HK-2 (cell line): ENCODE measurements around the gene SYDE2.
"Not testable (repeated sequence)": the region's sequence is repeated elsewhere in the genome, so short reads cannot be mapped to it uniquely, and the experiment has no call there.

ENCODE experiments used
- DNase-seq: peaks from one replicate; pipeline ENCODE4 v3.0.0-alpha.2; 2018; ENCODE audit not compliant: unreplicated experiment

The SYDE2 gene

DNA sequence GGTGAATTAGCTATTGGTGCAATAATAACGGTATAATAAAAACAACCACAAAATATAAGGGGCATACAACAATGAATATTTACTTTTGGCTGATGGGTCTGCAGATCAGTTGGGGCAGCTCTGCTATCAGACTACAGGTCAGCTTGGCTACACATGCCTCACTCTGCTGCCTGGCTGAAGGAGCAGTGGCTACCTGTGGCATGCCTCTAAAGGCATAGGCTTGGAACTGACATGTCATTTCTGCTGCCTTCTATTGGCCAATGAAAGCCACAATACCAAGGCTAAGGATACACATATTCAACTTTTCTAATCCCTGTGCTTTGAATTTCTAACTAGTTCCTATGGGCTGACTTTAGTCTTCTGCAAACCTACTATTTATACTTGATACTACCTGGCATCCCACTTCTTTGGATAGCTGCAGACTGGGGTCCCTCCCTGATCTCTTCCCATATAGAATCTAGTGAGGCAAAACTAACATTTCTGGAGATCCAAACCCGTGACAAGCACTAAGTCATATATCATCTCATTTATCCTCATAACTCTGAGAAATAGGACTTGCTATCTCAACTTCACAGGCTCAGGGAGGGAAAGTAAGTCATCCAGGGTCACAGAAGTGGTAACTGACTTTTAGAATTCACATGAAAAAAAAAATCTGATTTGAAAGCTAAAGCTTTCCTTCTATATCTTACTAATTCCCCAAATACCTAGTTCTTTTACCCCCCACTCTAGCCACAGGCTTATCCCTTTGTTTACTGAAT lies 19.2 kb upstream of the SYDE2 start:
- no peak for DNase-seq

DNA sequence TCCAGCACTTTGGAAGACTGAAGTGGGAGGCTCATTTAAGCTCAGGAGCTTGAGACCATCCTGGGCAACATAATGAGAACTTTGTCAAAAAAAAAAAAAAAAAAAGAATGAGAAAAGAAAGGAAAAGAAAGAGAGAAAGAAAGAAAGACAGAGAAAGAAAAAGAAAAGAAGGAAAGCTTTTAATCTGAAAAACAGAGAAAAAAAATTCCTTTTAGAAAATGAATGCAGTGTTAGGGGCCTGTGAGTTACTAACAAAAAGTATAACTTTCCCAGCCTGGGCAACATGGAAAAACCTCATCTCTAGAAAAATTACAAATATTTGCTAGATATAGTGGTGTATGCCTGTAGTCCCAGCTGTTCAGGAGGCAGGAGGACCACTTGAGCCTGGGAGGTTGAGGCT lies 15.9 kb upstream of the SYDE2 start:
- DNase-seq, result no peak

DNA sequence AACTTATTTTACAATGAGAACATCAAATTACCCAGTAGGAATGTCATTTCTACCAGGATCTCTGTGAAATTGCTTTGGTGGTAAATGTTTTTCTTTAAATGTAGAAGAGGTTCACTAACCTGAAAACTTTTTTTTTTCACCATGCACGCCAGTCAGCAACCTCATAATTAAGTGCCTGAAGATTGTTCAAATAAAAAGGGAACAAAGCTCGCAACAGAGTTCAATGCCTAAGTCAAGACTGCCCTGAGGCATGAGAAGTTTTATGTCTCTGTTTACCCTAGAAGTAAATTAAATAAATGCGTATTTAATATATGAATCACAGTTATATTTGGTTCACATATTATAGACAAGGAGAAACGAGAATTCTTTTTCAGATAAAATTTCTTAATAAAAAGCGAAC lies 13.8 kb upstream of the SYDE2 start:
- DNase-seq, result no peak

DNA sequence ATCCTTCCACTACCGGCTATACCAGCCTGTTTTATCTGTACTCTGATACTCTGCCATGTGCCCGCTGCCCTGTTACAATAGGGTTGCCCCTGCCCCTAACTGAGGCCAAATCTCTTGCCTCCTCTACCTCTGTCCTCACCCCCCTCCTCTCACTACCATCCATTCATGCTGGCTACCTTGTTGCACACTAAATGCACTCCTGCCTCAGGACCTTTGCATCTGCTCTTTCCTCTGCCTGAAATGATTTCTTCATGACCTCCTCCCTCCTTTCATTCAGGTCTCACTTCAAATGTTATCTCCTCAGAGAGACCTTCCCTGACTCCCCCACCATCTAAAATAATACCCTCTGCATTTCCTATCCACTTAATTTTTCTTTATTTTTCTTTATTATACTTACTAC lies 7.7 kb upstream of the SYDE2 start:
- no peak for DNase-seq

DNA sequence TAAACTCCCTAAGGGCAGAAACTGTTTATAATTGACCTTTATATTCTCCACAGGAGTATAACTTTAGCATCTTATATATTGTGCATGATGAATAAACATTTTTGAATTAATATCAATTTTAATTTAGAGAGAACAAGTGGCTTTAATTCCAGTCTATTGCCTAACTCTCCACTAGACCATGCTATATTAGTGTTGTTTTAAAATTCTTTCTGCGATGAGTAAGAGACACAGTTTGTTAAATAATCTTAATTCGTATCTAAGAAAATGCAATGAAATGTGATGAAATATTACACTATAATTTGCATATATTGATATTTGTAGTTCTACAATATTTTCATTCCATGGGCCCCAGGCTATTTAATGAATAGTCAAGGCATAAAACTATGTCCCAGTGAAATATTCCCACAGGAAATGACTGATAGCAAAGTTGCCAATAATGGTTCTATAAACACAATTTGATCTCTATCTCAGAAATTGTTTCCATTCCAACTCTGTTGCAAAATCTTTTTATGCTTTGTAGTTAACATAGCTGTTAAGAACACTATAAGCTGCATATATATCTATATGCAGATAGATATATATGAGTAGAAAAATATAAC lies 2.9 kb upstream of the SYDE2 start:
- no peak for DNase-seq

DNA sequence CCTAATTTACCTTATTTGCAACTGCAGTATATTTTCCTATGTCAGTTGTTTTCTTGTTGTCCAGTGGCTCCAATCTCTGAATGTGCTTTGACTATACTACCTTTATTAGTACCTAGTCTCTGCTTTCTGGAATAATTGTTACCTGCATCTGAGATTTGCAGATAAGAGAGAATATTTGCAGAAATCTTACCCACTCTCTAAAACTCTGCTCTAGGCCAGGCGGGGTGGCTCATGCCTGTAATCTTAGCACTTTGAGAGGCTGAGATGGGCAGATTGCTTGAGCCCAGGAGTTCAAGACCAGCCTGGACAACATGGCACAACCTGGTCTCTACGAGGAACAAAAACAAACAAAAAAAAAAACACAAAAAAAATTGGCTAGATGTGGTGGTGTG lies 2.0 kb upstream of the SYDE2 start:
- no peak for DNase-seq

DNA sequence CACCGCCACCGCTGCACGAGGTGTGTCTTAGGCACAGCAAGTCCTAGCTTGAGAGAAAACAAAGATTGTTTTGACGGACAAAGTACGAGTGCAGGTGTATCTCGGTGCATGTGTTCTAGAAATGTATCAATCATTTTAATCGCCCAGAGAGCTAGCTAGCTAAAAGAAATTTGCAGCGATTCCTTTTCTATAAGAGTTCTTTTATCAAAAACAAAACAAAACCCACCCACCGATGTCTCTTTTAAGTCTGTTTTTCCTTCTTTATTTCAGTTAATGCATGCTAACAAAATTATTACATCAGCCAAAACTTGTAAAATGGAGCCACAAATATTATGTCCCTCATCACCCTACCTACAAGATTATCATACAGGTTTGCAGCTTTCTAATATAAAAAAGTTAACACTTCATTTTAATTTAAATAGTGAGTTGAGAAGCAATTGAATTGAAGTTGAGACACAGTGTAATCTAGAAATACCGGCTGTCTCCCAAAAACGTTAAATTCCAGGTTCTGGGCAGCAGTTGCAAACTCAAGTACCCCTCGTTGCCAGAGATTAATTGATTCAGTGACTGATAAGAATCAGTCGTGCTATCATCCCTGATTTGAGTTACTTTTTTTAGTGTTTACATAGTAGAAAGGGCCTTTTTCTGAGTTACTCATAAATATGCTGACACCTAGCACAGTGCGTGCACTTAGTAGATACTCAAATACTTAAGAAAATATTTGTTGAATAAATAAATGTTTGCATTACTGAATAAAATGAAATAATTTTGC lies 1.5 kb upstream of the SYDE2 start:
- no peak for DNase-seq

DNA sequence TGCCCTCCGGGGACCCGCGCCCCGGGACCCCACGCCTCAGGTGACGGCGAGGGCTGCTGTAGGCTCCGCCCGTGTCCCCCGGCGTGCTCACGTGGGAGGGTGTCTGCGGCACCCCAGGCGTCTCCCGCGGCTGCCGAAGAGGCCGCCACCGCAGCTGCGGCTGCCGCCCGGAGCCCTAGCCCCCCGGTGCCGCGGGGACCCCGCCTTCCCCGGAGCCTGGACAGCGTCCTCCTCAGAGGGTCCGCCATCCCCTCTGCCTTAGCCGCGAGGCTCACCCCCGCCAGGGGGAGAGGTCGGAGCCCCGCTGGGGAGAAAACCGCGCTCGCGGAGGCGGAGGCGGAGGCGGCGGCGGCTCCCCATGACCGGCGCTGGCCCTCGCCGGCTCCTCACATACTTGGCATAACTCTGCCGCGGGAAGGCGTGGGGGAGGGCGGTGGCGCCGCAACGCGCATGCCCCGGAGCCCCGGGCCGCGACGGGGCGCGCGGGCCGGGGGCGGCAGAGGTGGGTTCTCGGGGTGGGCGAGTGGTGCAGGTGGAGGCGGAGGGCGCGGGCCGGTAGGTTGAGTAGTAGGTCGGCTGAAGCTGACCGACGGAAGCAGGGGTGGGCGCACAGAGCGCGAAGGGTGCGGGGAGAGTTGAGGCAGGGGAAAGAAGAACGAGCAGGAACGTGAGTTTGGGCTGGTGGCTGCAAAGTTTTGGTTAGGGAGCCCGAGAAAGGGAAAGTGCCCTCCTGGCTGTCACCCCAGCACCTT lies 700 bp upstream of the SYDE2 start:
- DNase-seq, result peak; percentile 79

DNA sequence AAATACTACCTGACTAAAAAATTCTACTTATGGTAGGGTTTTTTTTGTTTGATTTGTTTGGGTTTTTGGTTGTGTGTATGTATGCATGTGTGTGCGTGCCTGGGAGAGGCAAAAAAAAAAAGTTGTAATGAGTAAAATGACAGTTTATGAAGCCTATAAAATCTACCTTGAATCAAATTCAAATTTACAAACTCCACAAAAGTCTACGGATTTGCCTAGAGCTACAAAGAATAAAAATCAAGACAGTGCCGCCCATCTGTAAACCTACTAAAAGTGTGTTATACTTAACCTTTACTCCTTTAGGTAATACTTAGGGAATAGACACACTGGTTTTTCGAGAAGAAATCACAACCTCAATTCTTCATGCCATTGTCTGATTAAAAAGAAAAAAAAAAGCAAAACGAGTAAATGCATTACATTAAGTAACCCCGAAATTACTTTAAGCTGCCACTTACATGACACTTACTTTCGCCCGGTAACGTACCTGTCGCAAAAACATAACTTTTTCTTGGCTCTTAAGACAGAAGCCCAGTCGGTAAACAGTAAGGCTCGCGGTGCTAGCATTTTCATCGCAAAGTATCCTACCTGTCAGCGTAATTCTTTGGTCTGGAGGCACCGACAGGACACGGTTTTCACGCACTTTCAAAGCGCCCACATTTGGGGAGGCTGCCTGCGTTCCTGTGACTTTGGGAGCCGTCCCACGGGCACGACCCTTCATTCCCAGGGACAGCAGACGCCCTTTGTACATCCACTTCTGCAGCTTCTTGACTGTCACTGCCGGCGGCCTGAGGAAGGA lies 951 bp downstream of the SYDE2 start:
- no peak for DNase-seq

DNA sequence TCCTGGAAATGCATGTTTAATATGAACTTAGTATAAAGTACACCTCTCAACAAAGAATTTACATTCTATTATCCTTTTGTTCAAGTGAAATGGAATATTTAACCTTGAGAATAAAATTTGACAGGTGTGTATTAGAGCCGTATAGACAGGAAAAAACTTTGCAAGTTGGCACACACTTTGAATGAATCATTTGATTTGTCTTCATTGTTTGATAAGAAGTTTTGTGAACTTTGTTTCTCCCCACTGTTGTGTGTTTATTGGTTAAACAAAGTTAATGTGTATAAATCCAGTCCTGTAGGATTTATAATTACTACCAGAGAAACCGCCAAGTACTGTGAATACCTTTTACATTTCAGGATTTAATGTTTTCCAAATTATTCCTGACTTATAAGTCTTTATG lies 2.0 kb downstream of the SYDE2 start:
- no peak for DNase-seq

DNA sequence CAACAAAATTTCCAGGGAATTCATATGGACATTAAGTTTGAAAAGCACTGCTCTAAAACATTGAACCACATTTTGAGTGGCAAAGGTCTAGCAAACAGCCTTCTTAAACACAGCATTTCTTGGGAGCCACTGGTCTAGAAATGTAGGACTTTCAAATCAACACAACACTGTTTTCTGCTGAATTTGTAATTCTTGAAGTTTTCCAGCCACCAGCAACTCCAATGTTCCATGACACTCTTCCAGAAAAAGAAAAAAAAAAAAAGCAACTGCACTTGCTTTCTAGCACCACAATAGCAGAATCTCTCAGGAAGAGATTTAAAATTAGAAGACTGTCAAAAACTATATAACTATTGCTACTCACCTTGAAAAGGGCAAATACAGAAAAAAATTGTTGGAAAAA lies 4.5 kb downstream of the SYDE2 start:
- no peak for DNase-seq

DNA sequence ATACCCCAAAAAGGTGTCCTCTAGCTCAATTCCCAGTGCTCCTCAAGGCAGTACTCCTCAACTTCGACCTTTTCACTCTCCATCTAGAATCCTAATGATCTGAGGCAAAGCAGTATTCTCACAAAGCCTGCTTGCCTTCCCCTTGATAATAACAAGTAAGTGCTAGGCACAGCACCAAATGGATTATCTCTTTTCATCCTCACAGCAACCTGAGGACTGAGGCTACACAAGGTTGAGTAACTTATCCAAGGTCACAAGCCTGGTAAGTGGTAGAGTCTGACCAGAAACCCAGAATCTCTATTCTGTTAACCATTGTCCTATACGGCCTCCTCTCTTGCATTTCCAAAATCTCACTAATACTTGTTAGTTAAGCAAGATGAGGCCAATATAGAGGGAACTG lies 5.1 kb downstream of the SYDE2 start:
- DNase-seq, result no peak

DNA sequence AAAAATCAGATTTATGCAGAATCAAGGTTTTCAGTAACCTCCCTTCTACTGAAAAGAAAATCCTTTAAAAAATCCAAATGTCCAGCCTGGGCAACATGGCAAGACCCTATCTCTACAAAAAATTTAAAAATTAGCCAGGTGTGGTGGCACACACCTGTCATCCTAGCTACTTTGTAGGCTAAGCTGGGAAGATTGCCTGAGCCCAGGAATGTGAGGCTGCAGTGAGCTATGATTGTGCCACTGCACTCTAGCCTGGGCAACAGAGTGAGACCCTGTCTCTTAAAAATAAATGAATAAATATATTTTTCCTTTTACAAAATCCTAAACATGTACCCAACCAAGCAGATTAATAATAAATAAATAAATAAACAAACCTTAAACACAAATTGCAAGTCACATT lies 8.7 kb downstream of the SYDE2 start:
- DNase-seq, result not testable (repeated sequence)

DNA sequence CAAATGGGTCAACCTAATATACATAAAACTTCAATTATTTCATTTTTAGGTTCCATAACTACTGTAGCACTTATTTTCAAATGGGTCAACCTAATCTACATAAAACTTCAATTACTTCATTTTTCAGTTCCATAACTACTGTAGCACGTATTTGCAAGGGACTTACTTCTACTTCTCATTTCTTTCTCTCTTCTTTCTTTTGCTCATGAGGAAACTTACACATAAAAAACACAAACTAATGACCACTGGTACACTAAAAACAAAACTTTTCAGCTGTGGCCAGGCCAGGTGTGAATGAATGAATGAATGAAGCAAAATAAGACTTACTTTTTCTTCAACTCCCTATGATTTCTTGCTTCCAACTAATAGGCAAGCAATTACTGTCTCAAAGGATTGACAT lies 11.7 kb downstream of the SYDE2 start:
- no peak for DNase-seq

DNA sequence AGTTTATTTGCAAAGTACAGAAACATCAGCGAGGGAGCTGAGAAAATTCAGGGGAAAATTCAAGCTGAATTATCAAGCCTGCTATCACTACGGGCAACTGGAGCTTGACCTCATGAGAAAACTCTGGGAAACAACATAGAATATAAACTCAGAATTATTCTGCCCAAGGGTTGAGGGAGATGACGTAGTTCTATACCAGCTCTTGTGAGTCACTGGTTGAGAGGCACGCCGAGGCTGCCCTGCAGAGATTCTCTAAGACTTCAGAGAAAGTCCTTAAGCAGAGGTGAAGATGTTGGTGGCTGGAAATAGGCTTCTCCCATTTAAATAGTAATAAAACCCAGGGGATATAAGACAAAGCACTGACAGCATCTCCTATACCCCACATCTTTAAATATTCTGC lies 12.3 kb downstream of the SYDE2 start:
- DNase-seq, result no peak

DNA sequence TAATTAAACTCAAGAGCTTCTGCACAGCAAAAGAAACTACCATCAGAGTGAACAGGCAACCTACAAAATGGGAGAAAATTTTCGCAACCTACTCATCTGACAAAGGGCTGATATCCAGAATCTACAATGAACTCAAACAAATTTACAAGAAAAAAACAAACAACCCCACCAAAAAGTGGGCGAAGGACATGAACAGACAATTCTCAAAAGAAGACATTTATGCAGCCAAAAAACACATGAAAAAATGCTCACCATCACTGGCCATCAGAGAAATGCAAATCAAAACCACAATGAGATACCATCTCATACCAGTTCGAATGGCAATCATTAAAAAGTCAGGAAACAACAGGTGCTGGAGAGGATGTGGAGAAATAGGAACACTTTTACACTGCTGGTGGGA lies 13.8 kb downstream of the SYDE2 start:
- DNase-seq, result not testable (repeated sequence)

DNA sequence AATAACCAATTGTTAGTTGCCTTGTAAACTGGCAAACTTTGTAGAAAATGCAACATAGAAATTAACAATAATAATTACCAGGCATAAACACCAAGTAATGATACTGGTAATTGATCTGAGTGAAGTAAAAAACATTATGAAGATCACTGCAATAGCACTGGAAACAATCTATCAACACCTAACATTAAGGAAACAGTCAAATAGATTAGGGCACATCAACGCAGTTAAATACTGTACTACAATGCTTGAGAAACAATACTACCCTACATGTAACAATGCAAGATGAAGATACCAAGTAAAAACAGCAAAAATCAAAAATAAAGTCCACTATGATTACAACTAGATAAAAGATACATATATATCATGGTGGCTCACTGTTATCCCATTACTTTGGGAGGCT lies 16.6 kb downstream of the SYDE2 start:
- DNase-seq, result no peak

DNA sequence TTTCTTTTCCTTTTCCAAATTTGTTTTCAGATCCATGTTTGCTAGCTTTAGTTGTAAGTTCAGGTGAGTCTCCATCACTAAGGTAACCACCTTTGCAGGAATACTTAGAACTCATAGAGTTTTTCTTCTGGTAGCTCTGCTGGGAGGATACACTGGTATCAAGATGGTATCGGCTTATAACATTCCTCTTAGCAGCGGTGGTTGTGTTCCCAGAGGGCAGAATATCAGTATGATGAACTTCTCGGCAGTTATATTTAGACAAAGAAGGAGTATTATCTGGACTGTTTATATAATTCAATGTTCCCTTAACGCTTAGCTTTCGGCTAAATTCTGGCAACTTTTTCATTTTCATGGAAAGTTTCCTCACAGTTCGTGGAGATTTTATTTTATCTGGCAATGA lies 18.1 kb downstream of the SYDE2 start:
- no peak for DNase-seq

DNA sequence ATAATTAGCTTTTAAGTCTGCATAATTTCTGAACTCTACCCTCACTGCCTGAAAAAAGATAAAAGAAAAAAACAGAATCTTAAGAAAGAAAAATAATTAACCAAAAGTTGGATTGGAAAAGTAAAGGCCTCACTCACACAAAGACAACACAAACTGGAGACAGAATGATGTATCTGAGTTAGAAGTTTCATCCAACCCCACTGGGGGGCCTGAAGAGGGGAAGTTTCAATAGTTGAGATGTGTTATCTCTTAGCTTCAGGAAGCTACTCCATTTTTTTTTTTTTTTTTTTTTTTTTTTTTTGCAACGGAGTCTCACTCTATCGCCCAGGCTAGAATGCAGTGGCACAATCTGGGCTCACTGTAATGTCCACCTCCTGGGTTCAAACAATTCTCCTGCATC lies 19.9 kb downstream of the SYDE2 start:
- no peak for DNase-seq

DNA sequence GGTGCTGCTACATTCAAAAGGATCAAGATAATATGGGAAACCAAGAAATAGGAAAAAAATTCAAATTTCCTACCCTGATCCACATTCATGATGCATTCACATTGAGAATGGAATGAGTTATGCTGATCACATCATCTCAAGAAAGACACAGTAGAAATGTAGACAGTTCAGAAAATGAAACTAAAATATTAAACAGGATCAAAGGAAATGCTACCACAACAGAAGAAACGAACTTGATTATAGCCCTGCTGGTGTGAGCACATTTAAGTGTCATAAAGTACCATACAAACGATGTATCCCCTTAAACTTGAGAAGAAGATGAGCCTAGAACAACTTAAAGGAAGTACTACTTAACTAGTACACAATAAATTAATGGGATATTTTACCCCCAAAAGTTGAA lies 21.3 kb downstream of the SYDE2 start:
- DNase-seq, result no peak

DNA sequence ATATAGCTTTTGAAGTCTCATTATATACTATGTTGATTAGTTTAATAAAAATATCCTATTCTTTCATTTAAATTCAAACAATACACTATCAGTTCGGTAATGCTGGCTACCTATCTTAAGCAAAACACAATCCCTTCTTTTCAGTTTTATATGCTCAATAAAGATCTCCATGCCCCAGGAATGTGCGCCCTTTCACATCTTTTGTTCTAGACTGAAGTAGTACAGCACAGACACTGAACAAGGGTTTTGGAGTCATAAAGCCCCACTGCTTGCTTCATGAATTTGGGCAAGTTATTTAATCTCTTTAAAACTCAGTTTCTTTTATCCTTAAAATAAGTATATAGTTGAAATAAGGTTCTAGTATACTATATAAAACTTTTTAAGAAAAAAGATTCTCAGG lies 22.4 kb downstream of the SYDE2 start:
- DNase-seq, result no peak

DNA sequence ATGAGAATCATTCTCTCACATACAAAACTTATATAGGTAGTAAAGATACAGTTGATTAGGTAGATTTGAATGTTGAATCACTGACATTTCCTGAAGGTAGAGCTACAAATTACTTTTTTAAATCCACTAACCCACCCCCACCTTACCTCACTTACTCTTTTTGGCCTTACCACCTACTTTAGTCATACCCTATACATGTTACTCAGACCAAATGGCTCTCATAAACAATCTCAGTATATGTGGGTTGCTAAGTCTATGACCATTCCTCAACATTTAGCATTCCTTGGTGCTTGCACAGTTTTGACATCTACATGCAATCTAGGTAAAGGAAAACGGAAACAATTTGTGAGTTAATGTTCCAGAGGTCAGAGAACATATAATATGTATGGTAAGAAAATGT lies 26.3 kb downstream of the SYDE2 start:
- no peak for DNase-seq
